ENCODE data around the gene SYF2.
"Not testable (repeated sequence)": the region's sequence is repeated elsewhere in the genome, so short reads cannot be mapped to it uniquely, and the experiment has no call there.

Gene SYF2

GRCh38 chr1:25245809-25246599 lies 13.7 kb upstream of the SYF2 start:
- DNase-seq = no peak

- DNase-seq = no peak
These were observed 13.1 kb upstream of the SYF2 start for GRCh38 chr1:25245393-25245792.

- no peak for DNase-seq
These were observed 11.6 kb upstream of the SYF2 start for GRCh38 chr1:25243907-25244306.

GRCh38 chr1:25239681-25240541 lies 7.6 kb upstream of the SYF2 start:
- peak; percentile 95 for DNase-seq

- DNase-seq = no peak
These were observed 5.7 kb upstream of the SYF2 start for GRCh38 chr1:25238046-25238445.

- not testable (repeated sequence) for DNase-seq
These were observed 4.0 kb upstream of the SYF2 start for GRCh38 chr1:25236261-25236660.

GRCh38 chr1:25235411-25235810 lies 3.1 kb upstream of the SYF2 start:
- DNase-seq = not testable (repeated sequence)

- peak; percentile 87 for DNase-seq
These were observed 823 bp upstream of the SYF2 start for GRCh38 chr1:25232866-25233784.

- DNase-seq = no peak
These were observed 8.8 kb downstream of the SYF2 start for GRCh38 chr1:25223471-25223870.

GRCh38 chr1:25222606-25223005 lies 9.7 kb downstream of the SYF2 start:
- no peak for DNase-seq

GRCh38 chr1:25220666-25221065 lies 11.6 kb downstream of the SYF2 start:
- no peak for DNase-seq

GRCh38 chr1:25219661-25220251 lies 12.5 kb downstream of the SYF2 start:
- DNase-seq = no peak

- no peak for DNase-seq
These were observed 14.6 kb downstream of the SYF2 start for GRCh38 chr1:25217598-25218232.

GRCh38 chr1:25217015-25217414 lies 15.3 kb downstream of the SYF2 start:
- no peak for DNase-seq

- DNase-seq = no peak
These were observed 16.2 kb downstream of the SYF2 start for GRCh38 chr1:25216123-25216522.

GRCh38 chr1:25212725-25213124 lies 19.6 kb downstream of the SYF2 start:
- no peak for DNase-seq

- DNase-seq = no peak
These were observed 21.6 kb downstream of the SYF2 start for GRCh38 chr1:25210728-25211127.

- no peak for DNase-seq
These were observed 22.8 kb downstream of the SYF2 start for GRCh38 chr1:25209516-25209915.

- no peak for DNase-seq
These were observed 23.6 kb downstream of the SYF2 start for GRCh38 chr1:25208561-25209222.

GRCh38 chr1:25208092-25208491 lies 24.2 kb downstream of the SYF2 start:
- no peak for DNase-seq

GRCh38 chr1:25206201-25206600 lies 26.1 kb downstream of the SYF2 start:
- no peak for DNase-seq

- no peak for DNase-seq
These were observed 26.5 kb downstream of the SYF2 start for GRCh38 chr1:25205786-25206185.

Data from CD4-positive, alpha-beta T cell treated with Interleukin-15 for 1 hour (primary cell).